ENCODE data around the gene LIPG. TPM values are rescaled to one million over a fixed set of nuclear protein-coding genes. Genes with fewer than 3 reads are reported as not detected.

LIPG gene
- total RNA-seq, 1 experiment from 2014 or later, result 6.1 TPM

- Histone ChIP-seq H3T11ph (ENCODE audit: low read length) (no peak overlapping the region), H3K9me3 (ENCODE audit: control insufficient read depth, low read depth, low read length) (no peaks in the 10 kb centered on the region), H4K91ac (ENCODE audit: insufficient read length, low read depth, low read length) (no peak overlapping the region), H2BK5ac (ENCODE audit: insufficient read length, low read length) (no peak overlapping the region), H3K23ac (ENCODE audit: insufficient read length, low read depth, low read length) (no peak overlapping the region), H3K79me2 (ENCODE audit: insufficient read depth, low read length) (no peaks in the 10 kb centered on the region), H4K20me1 (ENCODE audit: control insufficient read depth, insufficient read depth, insufficient read length) (no peaks in the 10 kb centered on the region), H3K4me2 (ENCODE audit: insufficient read depth, insufficient read length, low read length) (no peak overlapping the region), H3K14ac (ENCODE audit: insufficient read depth, low read length) (no peak overlapping the region), H2BK20ac (ENCODE audit: low read depth, low read length, poor library complexity, severe bottlenecking) (no peak overlapping the region), H3K79me1 (ENCODE audit: insufficient read depth, low read depth, low read length, poor library complexity, severe bottlenecking) (no peaks in the 10 kb centered on the region), H3K27ac (ENCODE audit: insufficient read length, low read depth, low read length) (no peak overlapping the region), H2BK15ac (ENCODE audit: low read depth, low read length) (no peak overlapping the region), H2AFZ (ENCODE audit: low read length) (no peak overlapping the region), H4K8ac (replicated peaks; ENCODE audit: insufficient read length, low read depth, low read length) (no peak overlapping the region), H3K4me1 (ENCODE audit: insufficient read depth, low read length) (peaks cover 4% of the 10 kb centered on the region; the same call in 1 of the 2 replicates), H3K4ac (ENCODE audit: low read depth, low read length) (no peak overlapping the region), H3K9ac (ENCODE audit: extremely low read depth, insufficient read length, low read length) (no peak overlapping the region), H2BK12ac (ENCODE audit: insufficient read length, low read depth, low read length) (no peak overlapping the region), H3K56ac (ENCODE audit: insufficient read length, low read depth, low read length) (no peak overlapping the region), H2AK5ac (ENCODE audit: insufficient read length, low read length) (no peak overlapping the region), H3K18ac (ENCODE audit: insufficient read length, low read depth, low read length) (no peak overlapping the region), H2BK120ac (ENCODE audit: low read depth, low read length, poor library complexity, severe bottlenecking) (no peak overlapping the region), H4K5ac (ENCODE audit: insufficient read length, low read depth, low read length) (no peak overlapping the region), H3K27me3 (ENCODE audit: insufficient read depth, low read length) (no peaks in the 10 kb centered on the region), H3K23me2 (ENCODE audit: insufficient read length, low read depth, low read length, poor library complexity, severe bottlenecking) (no peaks in the 10 kb centered on the region)
- Mint-ChIP-seq H3K4me1 (peaks cover 5 to 7% of the 10 kb centered on the region in 2 experiments), H3K36me3 (ENCODE audit: insufficient read depth in 1 of 3, low read depth in 3 of 3) (peaks cover 5 to 8% (median 7%) of the 10 kb centered on the region in 3 experiments), H3K27ac (peak overlapping the region in 1 of 3 experiments; percentile 37; a peak in 3 of 7 replicates), H3K9me3 (no peaks in the 10 kb centered on the region), H3K4me3 (no peak overlapping the region), H3K27me3 (ENCODE audit: low read depth) (no peaks in the 10 kb centered on the region)
- no CpG with 5 or more reads among the region's 10 CpGs for WGBS (ENCODE audit: extremely low coverage, insufficient read length, low lambda C conversion rate)
- DNase-seq, result no peak
- no peak for TF ChIP-seq CTCF (conservative IDR thresholded peaks at IDR 0.05)
Observed at GRCh38 chr18:49590608-49591007, 28.8 kb downstream of the LIPG start.
